ENCODE results near the gene E2F1.
"Not testable (repeated sequence)": the region's sequence is repeated elsewhere in the genome, so short reads cannot be mapped to it uniquely, and the experiment has no call there.

The E2F1 gene

DNA sequence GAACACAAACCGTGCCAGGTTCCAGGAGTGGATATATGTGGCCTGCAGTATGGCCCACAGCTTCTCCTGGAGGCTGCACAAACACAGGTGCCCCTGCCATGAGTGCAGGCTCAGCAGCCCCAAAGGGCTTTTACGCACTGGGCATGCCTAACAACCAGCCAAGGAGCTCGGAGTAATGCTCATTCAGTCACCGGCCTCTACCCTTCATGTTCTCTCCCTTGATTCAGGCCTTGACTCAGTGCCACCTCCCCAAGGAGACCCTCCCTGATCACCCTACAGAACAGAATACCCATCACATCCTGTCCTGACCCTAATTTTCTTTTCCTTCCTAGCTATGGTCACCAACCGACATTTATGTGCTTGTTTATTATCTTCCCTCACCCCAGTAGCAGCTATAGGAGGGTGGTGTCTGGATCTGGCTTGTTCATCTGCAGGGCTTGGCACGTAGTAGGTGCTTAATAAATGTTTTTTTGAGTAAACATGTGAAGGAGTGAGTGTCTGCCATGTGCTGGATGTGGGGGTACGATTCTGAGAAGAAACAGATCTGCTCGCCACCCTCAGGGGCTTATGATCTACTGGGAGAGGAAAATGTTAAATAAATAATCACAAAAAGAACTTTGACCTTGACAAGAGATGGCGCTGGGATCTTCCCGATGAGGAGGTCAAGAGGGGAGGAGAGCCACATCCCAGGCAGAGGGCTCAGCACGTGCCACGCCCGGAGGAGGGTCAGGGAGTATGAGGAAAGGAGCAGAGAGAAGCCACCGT is 24.7 kb upstream of the E2F1 start:
- DNase-seq (ENCODE audit: low spot score) = no peak

DNA sequence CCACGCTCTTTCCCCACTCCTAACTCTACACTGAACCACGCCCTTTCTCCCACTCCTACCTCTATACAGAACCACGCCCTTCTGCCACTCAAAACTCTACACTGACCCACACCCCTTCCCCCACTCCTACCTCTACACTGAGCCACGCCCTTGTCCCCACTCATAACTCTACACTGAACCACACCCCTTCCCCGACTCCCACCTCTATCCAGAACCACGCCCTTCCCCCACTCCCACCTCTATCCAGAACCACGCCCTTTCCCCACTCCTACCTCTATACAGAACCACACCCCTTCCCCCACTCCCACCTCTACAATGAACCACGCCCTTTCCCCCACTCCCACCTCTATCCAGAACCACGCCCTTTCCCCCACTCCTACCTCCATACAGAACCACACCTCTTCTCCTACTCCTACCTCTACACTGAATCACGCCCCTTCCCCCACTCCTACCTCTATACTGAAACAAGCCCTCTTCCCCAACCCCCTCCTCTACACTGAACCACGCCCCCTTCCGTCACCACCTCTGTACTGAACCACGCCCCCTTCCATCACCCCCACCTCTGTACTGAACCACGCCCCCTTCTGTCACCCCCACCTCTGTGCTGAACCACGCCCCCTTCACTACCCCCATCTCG is 23.8 kb upstream of the E2F1 start:
- DNase-seq (ENCODE audit: low spot score) = no peak

DNA sequence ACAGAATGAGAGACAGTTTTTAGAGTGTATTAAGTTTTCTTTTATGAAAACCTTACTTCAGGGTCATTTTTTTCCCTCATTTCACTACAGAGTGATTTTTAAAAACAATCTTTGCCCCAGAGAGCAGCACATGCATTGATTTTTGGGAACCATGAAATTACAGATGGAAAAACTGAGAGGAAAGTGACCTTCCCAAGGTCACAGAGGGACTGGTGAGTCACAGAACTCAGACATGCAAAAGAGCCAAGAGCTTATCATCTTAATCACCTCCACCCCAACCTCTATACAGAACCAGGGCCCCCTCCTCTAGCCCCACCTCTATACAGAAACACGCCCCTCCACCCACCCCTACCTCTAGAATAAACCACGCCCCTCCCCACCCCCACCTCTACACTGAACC is 23.2 kb upstream of the E2F1 start:
- no peak for DNase-seq (ENCODE audit: low spot score)

DNA sequence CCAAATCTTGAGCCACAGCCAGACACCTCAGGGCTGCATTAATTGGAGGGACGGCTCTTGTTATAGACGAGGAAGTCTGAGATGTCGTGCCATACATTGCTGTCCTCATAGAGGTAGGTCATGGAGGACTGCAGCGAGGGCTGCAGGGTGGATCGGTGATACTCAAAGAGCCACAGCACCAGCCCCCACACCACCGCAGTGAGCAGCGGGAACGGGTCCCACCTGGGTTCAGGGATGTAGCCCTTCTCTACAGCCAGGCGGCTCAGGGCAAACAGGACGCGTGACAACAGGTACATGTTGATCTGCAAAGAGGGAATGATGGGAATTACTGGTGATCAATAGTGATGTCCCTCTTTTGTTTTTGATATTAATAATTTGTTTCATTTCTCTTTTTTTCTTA is 21.5 kb upstream of the E2F1 start:
- DNase-seq (ENCODE audit: low spot score) = no peak

DNA sequence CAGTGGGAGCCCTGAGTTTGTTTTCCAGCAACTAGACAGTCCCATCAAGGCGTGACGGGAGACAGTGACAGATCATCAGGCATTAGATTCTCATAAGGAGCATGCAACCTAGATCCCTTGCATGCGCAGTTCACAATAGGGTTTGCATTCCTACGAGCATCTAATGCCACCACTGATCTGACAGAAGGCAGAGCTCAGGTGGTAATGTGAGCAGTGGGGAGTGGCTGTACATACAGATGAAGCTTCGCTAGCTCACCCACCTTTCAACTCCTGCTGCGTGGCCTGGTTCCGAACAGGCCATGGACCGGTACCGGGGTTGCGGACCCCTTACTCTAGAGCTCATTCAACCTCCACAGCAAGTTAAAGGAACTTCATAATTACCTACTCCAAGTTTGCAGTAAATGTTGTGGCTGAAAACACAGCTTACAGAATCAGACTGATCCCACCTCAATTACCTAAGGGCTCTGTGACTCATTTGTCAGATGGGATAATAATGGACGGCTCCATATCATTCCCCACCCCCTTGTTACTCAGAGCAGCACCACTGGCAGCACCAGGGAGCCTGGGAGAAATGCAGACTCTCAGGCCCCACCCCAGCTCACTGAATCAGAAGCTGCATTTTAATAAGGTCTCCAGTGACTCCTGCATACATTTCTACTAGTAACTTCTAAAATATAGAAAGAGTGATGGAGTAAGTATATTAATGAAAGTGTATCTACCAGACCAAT is 18.2 kb upstream of the E2F1 start:
- DNase-seq (ENCODE audit: low spot score) = no peak

DNA sequence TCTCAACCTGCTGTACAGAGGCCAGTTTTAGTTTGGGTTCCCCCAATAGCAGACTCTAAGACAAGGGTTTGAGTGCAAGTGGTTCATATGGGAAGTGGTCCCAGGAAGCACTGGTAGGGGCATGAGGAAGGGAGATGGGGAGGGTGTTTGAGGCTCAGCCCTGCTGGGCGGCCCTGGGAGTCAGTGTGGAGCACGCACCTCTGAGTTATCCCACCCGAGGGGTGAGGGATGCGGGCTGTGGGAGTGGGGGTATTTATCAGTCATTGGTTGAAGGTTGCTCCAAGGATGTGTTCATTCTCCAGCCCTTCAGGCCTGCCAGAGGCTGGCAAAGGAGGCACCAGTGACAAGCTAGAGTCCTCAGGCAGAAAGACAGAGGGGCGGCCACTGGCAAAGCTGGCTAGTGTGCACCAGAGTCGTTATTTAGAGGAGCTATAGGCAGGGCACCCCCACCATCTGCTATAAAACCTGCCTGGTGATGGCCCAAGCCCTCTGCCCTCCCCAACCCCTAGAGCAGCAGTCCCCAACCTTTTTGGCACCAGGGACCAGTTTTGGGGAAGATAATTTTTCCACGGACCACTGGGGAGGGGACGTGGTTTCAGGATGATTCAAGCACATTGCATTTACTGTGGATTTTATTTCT is 17.4 kb upstream of the E2F1 start:
- DNase-seq (ENCODE audit: low spot score) = no peak

DNA sequence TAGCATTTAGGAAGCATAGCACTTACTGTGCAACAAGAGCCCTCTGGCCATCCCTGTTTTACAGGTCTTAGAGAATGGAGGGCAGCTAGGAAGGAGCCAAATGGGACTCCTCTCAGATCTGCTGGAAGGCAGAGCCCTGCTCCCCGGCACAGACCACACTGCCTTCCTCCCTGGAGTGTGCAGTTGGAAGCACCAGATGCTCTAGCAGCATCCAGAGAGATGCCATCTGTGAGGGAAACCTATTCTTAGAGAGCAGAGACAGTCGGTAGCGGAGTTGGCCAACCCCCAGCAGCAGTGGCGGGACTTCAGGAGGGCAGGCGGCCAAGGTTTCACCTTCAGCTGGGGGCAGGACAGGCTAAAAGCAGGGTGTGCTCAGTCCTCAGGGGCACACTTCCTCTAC is 16.7 kb upstream of the E2F1 start:
- no peak for DNase-seq (ENCODE audit: low spot score)

DNA sequence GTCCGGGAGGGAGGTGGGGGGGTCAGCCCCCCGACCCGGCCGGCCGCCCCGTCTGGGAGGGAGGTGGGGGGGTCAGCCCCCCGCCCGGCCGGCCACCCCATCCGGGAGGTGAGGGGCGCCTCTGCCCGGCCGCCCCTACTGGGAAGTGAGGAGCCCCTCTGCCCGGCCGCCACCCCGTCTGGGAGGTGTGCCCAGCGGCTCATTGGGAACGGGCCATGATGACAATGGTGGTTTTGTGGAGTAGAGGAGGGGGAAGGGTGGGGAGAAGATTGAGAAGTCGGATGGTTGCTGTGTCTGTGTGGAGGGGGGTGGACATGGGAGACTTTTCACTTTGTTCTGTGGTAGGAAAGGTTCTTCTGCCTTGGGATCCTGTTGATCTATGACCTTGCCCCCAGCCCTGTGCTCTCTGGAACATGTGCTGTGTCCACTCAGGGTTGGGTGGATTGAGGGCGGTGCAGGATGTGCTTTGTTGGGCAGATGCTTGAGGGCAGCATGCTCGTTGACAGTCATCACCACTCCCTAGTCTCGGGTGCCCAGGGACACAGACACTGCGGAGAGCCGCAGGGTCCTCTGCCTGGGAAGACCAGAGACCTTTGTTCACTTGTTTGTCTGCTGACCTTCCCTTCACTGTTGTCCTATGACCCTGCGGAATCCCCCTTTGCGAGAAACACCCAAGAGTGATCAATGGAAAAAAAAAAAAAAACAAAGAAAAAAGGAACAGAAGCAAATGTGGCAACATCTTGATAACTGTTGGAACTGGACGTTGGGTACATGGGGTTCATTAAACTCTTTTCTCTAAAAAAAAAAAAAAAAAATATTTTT is 15.7 kb upstream of the E2F1 start:
- no peak for DNase-seq (ENCODE audit: low spot score)

DNA sequence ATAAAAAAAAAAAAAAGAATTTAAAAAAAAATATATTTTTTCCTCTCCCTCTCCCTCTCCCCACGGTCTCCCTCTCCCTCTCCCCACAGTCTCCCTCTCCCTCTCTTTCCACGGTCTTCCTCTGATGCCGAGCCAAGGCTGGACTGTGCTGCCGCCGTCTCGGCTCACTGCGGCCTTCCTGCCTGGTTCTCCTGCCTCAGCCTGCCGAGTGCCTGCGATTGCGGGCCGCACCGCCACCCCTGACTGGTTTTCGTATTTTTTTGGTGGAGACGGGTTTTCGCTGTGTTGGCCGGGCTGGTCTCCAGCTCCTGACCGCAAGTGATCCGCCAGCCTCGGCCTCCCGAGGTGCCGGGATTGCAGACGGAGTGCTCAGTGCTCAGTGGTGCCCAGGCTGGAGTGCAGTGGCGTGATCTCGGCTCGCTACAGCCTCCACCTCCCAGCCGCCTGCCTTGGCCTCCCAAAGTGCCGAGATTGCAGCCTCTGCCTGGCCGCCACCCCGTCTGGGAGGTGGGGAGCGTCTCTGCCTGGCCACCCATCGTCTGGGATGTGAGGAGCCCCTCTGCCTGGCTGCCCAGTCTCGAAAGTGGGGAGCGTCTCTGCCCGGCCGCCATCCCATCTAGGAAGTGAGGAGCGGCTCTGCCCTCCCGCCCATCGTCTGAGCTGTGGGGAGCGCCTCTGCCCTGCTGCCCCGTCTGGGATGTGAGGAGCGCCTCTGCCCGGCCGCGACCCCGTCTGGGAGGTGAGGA is 14.7 kb upstream of the E2F1 start:
- not testable (repeated sequence) for DNase-seq (ENCODE audit: low spot score)

DNA sequence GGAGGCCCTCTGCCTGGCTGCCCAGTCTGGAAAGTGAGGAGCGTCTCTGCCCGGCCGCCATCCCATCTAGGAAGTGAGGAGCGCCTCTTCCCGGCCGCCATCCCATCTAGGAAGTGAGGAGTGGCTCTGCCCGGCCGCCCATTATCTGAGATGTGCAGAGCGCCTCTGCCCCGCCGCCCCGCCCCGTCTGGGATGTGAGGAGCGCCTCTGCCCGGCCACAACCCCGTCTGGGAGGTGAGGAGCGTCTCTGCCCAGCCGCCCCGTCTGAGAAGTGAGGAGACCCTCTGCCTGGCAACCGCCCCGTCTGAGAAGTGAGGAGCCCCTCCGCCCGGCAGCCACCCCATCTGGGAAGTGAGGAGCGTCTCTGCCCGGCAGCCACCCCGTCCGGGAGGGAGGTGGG is 12.8 kb upstream of the E2F1 start:
- not testable (repeated sequence) for DNase-seq (ENCODE audit: low spot score)

DNA sequence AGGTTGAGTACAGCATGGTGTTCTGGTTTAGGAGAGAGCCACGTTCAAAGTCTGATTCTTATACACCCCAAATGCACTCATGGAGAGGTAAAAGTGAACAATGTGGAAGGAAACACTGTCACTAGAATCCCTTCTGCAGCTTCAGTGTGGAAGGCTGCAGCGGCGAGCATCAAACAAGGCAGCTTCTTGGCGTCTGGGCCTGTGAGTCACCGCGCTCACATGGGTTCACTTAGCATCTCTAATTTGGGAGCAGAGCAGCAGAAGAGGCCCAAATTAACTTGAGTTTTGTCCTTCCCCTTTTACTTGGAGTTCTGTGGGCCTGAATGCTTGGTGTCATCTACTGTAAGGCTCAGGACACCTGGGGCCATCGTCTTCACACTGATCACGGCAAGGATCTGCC is 10.9 kb upstream of the E2F1 start:
- DNase-seq (ENCODE audit: low spot score) = no peak

DNA sequence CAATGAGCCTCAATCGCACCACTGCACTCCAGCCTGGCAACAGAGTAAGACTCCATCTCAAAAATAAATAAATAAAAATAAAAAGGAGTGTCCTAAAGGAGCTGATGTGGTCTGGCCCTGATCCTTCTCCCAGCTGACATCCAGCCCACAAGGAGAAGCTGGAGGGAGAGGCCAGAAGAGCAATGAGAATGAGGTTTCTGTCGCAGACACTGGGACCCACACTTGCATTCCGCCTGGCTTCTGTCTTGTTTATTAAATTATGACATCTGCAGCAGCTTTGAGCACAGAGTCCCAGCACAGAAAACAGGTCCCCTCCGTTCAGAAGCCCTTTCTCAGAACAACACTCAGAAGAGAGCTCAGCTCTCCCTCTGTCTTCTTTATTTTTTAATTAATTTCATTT is 10.3 kb upstream of the E2F1 start:
- no peak for DNase-seq (ENCODE audit: low spot score)

DNA sequence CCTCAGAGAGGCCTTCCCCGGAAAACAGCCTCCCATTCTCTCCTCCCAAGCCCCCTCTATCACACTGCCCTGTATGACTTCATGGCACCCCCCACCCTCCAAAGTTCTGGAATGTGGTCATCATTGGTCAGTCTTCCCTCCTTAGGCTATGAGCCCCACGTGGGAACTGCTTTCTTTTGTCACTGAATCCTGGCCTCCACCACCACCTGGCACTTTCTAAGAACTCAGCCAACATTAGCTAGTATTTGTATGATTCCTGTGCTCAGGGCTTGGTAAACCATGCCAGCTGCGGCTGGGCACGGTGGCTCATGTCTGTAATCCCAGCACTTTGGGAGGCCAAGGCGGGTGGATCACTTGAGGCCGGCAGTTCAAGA is 8.4 kb upstream of the E2F1 start:
- DNase-seq (ENCODE audit: low spot score) = no peak

DNA sequence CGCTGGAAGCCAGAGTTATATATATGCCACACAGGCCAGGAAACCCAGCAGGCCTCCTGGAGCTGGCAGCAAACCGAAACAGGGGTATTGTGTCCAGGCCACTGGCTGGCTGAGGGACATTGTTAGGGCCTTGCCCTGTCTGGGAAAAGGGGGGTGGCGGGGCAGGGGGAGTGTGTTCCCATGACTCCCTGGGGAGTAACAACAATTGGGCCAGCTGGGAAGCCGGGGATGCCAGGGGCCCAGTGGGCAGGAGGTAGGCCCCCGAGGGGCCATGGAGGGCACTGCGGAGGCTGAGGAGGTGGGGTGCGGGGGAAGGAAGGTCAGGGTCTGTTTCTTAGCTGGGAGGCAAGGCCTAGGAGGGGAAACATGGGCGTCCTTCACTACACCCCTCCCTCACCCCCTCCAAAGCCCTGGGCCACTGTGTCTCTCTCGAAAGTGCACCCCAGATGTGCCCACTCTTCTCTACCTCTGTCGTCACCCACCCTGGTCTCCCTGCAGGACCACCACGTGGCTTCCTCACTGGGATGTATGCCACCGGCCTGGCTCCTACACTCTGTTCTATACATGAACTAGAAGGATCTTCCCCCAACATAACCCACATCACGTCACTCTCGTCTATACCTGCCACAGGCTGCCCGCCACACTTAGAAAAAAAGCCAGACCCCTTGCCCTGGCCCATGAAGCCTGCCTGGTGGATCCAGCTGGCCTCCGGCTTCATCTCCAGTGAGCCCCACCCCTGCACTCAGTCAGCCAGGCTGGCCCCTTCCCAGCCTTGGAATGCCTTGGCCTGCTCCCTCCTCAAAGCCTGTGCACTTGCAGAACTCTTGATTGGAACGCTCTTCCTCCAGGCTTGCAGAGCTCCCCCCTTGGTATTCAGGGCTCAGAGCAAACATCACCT is 7.8 kb upstream of the E2F1 start:
- peak; percentile 61 for DNase-seq (ENCODE audit: low spot score)

DNA sequence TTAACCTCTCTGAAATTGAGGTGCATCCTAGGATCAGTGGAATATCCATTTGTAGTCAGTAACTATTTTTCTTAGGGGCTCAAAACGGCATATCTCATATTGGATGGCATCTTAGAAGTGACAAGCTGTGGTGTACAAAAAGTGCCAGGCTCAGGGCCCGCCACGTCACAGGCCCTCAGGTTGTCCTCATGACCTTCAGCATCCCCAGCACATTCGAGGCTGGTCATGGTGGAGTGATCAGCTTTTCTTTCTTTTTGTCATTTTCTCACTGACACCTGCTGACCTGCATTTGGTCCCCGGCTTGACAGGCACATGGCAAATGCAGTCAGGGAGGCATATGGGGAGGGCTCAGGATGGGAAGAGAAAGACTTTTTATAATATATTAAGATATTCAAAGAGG is 7.1 kb upstream of the E2F1 start:
- no peak for DNase-seq (ENCODE audit: low spot score)

DNA sequence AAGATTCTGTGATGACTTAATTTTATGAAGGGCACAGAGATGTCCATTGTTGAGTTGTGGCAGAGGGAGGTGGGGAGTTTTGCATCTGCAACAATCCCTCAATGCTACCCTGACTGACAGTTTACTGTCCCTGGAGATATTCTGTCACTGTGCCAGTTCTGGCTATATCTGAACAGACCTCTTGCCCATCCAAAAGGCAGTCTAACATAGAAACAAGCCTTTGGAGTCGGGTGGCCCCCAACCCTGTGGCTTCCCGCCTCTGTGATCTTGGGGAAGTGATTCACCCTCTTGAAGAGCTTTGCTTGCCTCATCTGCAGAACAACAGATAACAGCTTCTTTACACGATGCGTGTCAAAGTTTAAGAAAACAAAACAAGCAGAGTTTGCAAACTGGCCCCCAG is 3.8 kb upstream of the E2F1 start:
- no peak for DNase-seq (ENCODE audit: low spot score)

DNA sequence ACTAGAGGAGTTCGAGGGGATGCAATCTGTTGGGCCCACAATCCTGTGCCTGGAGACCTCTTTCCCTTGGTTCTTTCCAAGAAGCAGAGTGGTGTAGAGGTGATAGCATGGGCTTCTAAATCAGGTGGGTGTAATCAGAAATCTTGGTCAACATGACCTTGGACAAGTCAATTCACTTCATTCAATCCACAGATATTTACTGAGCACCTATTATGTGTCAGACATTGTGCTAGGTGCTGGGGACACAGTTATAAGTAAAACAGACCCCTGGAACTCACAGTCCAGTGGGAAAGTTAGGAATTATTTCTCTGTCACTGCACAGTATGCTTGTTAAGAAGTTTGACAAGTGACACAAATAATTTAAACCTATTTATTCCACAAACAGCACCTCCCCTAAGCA is 3.3 kb upstream of the E2F1 start:
- no peak for DNase-seq (ENCODE audit: low spot score)

DNA sequence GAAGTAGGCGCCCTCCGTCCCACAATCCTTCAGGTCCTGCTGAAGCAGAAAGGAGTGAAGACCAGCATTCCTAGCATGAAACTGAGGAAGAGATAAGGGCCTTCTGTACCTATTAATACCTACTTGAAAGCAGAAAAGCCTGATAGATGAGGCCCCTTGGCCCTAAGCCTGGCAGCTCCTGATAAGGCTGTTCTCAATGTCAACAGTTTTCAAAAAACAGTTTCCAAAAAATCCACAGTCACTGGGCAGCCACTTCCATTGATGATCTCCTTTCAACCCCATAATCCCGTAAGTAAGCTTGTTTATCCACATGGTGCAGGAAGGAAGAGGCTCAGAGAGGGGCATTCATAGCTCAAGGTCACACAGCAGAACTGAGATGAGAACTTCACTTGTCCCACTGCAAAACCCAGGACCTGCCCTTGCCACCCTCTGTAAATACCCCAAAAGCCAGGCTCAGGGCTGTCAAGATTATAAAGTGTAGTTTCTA is 2.8 kb upstream of the E2F1 start:
- no peak for DNase-seq (ENCODE audit: low spot score)

DNA sequence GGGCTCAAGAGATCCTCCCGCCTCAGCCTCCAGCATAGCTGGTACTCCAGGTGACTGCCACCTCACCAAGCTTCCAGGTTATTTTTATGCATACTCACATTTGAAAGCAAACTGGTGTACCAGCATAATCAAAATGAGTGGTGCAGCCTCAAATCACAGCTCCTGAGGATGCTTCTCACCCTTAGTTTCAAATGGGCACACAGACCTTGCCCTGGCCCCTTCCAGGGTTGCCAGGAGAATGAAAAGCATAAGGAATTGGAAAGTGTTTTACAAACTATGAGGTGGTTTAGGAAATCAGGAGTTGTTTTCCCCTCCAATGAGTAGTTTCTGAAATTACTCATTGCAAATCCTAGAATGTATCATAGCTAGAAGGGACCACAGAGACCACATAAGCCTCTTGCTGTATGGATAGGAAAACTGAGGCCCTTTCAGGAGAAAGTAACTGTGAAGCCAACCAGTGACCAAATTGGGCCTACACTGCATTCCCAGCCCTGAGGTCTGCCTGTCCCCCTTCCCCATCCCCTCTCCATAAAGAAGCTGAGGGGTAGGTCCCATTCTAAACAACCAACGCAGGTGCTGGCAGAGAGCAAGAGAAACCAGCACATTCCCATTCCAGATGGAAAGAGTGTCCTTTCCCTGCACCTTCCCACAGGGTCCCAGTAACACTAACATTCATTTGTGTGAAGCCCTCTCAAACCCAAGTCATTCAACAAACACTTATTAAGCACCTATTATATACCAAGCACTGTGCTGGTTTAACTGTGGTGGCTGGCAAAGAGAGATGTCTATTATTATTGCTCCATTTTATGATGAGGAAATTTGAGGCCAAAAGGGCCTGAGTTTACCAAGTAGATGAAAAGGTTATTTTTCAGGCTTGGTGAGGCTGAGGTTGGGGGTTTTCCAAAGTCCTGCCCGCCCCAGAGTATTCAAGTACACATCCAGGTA is 2.1 kb upstream of the E2F1 start:
- no peak for DNase-seq (ENCODE audit: low spot score)

All from ecto neural progenitor cell (in vitro differentiated cells).